Activated gamma-delta T cell (primary cell): ENCODE data around the gene NOTCH1.

Source experiments
- DNase-seq: peaks from one replicate; lab custom pipeline; 2025; lab: John Stamatoyannopoulos, UW

Gene NOTCH1

DNA sequence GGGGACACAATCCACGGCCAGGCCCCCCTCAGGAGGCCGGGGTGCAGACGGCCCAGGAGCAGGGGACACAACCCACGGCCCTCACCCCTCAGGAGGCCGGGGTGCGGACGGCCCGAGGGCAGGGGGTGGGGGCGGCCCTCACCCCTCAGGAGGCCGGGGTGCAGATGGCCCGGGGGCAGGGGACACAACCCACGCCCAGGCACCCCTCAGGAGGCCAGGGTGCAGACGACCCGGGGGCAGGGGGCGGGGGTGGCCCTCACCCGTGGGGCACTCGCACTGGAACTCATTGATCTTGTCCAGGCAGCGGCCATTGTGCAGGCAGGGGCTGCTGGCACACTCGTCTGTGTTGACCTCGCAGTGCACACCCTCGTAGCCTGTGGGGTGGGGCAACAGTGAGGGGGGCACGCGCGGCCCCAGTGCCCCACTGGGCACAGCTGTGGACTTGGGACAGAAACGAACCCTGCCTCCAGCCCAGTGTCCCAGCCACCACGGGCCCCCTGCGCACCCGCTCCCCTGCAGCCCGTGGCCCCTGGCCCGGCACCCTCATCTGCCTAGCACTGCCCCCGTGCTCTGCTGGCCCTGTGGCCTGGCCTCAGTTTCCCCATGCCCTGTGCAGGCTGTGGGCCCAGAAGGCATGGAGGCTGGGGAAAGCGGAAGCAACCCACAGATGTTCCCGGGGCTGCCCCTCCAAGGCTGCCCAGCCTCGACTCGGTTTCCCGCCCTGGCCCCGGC is 28.7 kb downstream of the NOTCH1 start:
- DNase-seq = no peak

DNA sequence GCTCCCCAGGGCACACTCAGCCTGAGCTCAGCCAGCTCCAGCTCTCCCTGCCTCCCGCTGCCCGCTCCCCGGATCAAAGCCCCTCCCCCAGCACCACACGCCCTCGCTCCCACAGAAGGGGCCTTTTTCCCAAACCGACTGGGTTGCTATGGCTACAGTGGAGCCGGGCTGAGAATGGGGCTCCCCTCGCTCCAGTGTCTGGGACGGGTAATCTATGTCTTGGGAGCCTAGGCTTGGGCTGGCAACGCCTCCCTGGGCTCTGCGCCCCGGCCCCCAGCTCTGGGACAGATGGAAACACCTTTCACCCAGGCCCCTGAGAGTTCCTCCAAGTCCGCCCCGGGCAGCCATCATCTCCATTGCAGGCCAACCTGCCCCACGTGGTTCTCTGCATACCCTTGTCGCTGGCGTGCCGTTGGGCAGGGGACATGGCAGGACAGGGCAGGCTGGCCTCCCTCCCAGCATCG is 29.6 kb downstream of the NOTCH1 start:
- no peak for DNase-seq

DNA sequence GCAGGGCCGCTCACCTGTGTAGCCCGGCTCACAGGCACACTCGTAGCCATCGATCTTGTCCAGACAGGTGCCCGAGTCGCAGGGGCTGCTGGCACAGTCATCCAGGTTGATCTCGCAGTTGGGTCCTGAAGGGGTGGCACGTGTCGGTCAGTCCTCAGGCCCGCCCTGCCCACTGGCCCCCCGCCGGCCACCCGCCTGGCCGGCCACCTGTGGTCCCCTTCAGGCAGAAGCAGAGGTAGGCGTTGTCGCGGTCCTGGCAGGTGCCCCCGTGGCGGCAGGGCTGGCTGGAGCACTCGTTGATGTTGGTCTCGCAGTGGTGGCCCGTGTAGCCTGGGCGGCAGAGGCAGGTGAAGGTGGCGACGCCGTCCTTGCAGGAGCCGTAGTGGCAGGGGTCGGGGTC is 30.6 kb downstream of the NOTCH1 start:
- no peak for DNase-seq

DNA sequence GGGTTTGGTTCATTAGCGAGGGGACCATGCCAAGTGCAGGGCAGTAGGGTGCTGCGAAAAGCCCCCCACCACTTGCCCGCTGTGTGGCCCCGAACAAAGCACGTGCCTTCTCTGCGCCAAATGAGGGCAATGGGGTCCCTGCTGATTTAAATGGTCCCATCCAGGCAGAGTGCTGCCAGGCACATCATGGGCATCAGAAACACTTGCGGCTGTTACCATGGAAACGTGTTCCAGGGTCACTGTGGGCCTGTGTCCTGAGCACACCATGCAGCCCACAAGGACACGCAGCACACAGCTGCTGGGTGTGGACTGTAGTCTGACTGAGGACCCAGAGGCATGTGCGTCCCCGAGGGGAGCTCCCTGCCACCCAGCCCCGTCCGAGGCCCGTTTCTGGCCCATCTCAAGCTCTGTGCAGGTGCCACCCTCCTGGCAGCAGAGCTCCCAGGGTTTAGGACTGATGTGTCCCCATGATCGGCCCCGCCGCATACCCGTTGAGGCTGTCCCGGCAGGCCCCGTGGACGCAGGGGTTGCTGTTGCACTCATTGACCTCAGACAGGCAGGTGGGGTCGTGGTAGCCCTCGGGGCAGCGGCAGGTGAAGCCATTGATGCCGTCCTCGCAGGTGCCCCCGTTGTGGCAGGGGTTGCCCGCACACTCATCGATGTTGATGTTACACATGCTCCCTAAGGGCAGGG is 31.7 kb downstream of the NOTCH1 start:
- no peak for DNase-seq

DNA sequence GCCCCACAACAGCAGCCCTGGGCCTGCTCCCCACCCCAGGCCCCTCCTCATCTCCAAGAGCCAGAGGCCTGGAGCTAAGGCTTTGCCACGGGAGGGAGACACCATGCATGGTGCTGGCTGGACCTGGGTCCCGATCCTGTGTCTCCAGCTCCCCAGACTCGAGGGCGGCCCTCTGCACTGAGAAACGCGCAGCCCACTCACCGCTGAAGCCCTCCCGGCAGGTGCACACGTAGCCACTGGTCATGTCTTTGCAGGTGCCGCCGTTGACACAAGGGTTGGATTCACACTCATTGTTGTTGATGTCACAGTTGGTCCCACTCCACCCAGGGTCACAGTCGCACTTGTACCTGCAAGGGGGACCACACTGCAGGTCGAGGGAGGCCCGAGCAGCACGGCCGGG is 32.7 kb downstream of the NOTCH1 start:
- DNase-seq = no peak

DNA sequence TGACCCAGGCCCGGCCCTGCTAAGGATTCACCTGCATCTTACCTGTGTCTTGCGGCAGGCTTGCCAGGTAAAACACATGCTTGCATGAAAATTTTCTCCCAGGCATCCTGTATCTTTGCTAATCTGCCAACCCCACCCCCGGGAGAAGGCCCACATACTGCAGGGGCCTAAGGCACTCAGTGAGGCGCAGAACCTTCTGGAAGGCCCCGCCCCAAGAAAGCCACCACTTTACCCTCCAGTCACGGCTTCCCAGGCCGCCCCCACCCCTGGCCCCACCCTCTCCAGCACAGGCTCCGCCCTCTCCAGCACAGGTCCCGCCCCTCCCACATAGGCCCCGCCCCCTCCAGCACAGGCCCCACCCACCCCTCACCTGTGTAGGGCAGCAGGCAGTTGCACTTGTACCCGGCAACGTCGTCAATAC is 33.2 kb downstream of the NOTCH1 start:
- no peak for DNase-seq

DNA sequence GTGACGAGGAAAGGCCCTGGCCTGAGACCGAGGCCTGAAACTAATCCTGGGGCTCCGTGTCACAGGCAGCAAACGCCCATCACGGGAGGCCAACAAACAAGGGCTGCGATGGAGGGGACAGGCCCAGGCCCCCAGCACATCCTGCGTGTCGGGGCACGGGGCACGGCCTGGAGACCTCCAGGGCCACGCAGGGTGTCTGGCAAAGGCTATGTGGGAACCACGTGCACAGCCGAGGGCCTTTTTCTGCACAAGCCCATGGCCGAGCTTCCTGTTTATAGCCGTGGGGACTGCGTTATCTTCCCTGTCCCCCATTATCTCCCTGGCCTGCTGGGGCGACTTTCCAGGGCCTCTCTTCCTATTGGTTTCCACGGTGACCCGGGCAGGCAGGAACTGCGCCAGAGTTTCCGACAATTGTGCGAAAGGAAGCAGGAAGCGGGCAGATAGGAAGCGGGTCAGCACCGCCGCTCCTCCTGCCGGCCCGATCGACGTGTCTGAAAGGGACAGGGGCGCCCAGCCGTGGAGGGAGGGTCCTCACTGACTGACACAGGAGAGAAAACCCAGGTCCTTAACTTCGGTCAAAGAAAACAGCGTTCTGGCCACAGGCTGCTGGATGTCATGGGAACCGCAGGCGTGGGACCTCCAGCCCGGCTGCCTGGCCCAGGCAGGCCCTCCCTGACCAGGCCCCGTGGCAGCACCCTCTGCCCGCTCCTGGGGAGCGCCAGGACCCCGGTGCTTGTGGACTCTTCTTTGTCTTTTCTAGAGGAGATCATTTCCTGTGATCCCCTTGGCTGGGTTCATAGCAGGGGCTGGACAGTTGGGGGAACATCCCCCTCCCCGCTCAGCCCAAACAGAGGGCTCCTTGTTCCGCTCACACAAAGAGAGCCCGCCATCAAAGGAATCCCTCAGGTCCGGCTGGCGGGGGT is 33.9 kb downstream of the NOTCH1 start:
- DNase-seq = no peak

DNA sequence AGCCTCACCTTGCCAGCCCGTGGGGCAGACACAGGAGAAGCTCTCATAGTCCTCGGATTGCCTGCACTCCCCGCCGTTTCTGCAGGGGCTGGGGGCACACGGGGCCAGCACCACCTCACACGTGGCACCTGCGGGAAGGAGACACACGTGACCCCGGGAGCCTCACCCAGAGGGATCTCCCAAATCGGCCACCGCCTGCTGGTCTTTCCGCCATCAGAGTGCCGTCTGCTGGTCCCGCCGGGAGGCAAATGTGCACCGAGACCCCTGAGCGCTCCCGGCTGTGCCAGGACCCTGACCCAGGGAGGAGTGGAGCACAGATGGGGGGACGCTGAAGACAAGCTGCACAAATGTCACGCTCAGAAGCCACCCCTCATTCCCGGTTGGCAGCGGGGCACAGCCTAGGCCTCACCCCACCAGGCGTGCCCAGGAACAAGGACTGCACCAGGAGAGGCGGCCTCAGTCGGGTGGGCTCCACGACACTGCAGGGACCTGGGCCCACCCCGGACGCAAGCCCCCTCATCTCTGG is 34.6 kb downstream of the NOTCH1 start:
- DNase-seq = no peak

DNA sequence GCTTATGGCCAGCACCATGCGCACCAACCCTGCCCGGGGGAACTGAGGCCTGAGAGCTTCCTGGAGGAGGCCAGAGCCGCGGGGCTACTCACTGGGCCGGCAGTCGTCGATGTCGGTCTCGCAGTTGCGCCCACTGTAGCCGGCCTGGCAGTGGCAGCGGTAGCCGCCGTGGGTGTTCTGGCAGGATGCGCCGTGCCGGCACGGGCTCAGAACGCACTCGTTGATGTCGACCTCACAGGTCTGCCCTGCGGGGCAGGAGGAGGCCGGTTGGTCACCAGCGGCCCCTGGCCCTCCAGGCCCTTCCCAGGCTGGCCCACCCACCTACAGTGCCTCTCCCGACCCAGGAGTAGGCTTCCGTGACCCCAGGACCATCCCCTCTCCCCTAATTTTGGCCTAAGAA is 35.3 kb downstream of the NOTCH1 start:
- no peak for DNase-seq

DNA sequence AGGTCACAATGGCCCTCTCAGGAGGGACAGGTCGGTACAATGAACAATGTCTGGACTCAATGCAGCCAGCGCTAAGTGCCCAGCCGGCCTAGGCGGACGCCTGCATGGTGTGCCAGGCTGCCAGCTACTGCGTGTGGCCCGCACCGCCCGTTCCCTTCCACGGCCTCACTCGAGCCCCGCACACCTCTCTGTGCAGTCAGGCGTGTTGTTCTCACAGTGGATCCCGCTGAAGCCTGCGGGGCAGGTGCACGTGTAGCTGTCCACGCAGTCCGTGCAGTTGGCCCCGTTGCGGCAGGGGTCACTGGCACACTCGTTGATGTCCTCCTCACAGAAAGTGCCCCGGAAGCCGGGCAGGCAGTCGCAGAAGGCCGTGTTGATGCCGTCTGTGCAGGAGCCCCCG is 36.3 kb downstream of the NOTCH1 start:
- DNase-seq = no peak

DNA sequence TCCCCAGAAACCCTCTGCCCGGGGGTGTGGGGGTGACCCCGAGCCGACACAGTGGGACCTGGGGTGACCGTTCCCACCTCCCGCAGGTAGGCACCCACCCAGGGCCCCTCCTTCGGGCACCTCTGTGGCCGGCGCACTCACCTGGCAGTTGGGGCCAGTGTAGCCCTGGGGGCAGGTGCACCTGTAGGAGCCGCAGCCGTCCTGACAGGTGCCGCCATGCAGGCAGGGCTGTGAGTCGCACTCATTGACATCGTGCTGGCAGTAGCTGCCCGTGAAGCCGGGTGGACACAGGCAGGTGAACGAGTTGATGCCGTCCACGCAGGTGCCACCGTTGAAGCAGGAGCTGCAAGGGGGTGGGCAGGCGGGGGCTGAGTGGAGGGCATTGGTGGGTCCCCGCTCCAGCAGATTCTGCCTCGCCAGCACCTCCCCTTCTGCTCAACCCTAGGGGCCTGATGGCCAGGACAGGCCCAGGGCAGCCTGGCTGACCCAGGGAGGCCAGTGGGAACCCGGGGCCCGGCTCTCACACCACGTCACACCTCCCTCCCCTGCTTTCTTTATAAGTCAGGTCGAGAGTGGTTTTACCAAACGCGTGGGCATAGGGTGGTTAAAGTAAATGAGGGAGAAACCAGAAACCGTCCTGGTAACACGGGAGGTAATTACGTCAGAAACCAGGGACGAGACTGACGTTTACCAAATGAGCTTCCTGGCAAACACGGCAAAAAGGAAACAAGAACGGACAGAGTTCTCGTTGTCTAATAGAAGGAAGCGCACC is 36.9 kb downstream of the NOTCH1 start:
- no peak for DNase-seq

DNA sequence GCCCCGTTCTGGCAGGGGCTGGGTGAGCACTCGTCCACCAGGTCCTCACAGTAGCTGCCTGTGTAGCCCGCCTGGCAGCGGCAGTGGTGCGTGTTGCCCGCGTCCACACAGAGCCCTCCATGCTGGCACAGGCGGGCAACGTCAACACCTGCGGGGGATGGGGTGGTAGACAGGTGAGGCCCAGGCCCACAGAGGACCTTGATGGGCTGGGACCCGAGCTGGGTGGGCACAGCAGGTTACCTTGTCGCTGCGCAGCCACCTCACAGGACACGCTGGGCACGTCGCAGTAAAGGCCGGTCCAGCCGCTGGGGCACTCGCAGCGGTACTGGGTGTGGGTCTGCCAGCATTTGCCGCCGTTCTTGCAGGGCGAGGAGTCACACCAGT is 37.9 kb downstream of the NOTCH1 start:
- DNase-seq = no peak

DNA sequence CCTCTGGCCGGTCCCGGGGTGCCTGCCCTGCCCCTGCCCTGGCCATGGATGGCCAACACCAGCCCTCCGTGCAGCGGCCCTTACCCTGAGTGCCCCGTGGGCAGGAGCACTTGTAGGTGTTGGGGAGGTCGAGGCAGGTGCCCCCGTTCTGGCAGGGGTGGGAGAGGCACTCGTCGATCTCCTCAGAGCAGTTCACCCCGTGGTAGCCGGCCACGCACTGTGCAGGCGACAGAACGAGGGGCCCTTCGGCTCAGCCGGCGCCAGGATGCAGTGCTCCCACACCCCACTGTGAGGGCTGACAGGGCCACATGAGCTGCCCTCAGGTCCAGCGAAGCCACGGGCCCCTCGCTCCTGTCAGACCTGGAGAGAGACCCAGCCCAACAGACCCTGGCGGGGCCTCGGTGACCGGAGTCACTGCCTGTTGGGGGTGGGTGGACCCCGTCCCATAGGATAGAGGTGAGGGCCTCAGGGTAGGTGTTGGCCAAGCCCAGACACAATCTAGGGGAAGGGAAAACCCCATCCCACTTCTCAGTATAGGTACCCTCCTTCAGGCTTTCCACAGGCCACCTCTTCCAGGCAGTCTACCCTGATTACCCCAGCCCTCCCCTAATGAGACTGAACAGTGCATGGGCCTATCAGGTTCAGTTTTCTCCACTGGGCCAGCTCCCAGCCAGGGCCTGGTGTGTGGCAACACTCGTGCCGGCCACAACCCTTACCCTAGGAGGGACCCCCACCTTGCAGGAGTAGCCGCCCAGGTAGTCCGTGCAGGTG is 38.4 kb downstream of the NOTCH1 start:
- DNase-seq = no peak

DNA sequence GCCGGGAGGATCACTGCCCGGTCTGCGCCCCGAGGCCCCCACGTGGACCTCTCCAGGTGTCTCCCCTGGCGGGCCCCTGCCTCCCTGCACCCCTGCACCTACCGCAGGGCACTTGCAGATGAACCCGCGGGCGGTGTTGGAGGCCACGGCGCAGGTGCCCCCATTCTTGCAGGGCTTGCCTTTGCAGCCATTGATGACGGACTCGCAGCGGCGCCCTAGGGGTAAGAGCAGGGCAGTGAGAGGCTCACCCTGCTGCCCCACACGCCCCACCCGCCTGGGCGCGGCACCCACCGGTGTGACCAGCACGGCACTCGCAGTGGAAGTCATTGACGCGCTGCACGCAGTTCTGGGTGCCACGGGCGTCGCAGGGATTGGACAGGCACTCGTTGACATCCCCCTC is 39.4 kb downstream of the NOTCH1 start:
- no peak for DNase-seq

DNA sequence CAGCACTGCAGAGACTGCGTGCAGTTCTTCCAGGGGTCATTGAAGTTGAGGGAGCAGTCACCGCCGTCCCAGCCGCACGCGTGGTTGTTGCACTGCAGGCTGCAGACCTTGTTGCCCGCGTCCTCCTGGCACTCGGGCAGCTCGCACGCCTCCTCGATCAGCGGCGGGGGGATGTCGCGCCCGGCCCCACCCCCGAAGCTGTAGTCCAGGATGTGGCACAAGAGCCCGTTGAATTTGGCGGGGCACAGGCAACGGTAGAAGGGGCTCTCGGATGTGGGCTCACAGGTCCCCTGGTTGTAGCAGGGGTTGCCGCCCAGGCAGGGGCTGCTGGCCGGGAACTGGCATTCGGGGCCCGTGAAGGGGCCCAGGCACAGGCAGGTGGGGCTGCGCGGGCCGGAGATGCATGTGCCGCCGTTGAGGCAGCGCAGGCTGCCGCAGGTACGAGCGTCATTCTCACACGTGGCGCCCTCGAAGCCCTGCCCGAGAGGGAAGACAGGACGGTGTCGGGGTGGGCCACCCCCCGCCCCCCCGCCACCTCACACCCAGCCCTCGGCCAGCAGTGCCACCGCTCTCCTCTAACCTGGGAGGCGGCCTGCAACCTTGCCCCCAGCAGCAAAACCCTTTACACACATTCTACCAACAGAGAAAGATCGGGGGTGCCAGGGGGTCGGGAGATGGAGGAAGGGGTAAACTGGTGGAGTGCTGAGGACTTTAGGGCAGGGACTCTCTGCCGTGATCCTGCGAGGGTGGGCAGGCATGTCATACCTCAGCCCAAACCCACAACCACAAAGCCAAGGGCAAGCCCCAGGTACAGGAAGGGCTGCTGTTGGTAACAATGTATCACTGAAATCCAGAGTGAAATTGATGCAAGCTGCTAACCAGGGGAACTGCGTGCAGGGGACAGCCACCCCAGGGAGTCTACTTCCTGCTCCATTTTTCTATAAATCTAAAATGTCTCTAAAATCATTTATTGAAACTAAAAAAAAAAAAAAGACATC is 40.1 kb downstream of the NOTCH1 start:
- DNase-seq = no peak

DNA sequence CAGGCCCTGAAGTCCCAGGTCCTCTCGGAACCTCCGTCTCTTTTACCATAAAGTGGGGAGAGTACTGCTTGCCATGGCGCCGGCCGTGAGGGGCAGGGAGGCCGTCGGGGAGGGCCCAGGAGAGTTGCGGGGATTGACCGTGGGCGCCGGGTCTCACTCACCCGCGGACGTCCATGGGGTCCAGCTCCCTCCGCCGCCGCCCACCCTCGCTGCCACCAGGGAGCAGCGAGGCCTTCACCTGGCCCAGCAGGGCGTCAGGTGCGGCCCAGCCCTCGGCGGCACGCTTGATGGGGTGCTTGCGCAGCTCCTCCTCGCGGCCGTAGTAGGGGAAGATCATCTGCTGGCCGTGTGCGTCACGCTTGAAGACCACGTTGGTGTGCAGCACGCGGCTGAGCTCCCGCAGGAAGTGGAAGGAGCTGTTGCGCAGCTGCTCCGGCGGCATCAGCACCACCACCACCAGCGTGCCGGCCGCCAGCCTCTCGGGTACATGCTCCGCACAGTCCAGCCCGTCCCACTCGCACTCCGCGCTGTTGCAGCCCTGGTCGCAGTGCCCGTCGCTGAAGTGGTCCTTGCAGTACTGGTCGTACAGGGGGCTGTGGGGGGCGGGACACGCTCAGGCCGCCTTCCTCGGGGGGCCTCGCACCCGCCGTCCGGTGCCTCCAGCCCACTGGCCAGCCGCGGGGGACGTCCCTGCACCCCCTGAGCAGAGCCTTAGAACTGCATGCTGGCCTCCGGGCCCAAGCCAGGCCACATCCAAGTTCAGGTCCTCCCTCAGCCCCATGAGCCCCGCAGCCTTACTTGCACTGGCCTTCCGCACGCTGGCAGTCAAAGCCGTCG is 41.1 kb downstream of the NOTCH1 start:
- no peak for DNase-seq

DNA sequence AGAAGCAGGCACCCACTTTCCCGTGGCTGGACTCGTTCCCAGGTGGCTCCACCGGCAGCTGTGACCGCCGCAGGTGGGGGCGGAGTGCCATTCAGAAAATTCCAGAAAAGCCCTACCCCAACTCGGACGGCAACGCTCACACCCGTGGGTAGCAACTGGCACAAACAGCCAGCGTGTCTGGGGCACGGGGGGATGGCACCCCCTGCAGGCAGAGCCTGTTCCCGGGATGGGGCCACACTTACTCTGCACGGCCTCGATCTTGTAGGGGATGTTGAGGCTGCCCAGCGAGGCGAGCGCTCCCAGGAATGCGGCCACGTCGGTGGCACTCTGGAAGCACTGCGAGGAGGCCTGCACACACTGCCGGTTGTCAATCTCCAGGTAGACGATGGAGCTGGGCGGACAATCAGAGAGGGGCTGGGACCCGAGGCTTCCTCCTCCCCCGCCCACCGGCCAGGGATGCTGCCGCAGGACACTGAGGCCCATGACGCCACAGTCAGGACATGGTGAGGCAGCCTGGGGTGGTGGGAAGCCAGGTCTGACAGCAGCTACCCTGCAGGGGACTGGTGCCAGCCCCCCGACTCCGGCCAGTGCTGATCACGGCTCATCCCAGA is 42.8 kb downstream of the NOTCH1 start:
- no peak for DNase-seq

DNA sequence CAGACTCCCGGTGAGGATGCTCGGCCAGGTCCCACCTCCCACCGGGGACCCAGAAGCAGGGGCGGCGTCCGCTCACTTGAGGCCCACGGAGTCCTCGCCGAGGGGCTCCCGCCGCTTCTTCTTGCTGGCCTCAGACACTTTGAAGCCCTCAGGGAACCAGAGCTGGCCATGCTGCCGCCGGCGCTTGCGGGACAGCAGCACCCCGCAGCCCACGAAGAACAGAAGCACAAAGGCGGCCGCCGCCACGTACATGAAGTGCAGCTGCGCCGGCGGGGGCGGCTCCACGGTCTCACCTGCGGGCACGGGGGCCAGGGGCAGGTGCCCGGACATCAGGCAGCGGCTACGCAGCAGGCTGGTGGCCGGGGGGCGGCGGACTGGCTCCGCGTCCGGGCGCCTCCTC is 43.7 kb downstream of the NOTCH1 start:
- DNase-seq = no peak
